HEK293T (cell line): ENCODE data around the gene UGDH.

ENCODE experiments used
- ARNT ChIP-seq: fragments of 450-650 bp; IDR thresholded peaks from 2 replicates; pipeline ENCODE4 v1.6.1; 2017; ENCODE audit warnings: mild to moderate bottlenecking
- FOXA1 ChIP-seq: fragments of 450-650 bp; IDR thresholded peaks from 2 replicates; pipeline ENCODE4 v1.6.1; 2016; ENCODE audit warnings: mild to moderate bottlenecking
- FOXM1 ChIP-seq: fragments of 450-650 bp; IDR thresholded peaks from 2 replicates; pipeline ENCODE4 v1.6.1; 2017; ENCODE audit warnings: mild to moderate bottlenecking, borderline replicate concordance
- HDGF ChIP-seq: fragments of 450-650 bp; IDR thresholded peaks from 2 replicates; pipeline ENCODE4 v1.6.1; 2017; ENCODE audit warnings: antibody characterized with exemption, borderline replicate concordance
- SP1 ChIP-seq: fragments of 450-650 bp; IDR thresholded peaks from 2 replicates; pipeline ENCODE4 v1.6.1; 2017
- SUZ12 ChIP-seq: fragments of 450-650 bp; IDR thresholded peaks from 2 replicates; pipeline ENCODE4 v1.6.1; 2016; ENCODE audit warnings: mild to moderate bottlenecking
- TARDBP ChIP-seq: fragments of 450-650 bp; IDR thresholded peaks from 2 replicates; pipeline ENCODE4 v1.6.1; 2016

GRCh38 chr4:39480251-39480650, 47.0 kb downstream of the UGDH start:
- no peak for TF ChIP-seq TARDBP
- TF ChIP-seq FOXA1: no peak
- no peak for TF ChIP-seq SP1
- TF ChIP-seq HDGF: no peak
- TF ChIP-seq FOXM1: no peak
- no peak for TF ChIP-seq SUZ12
- no peak for TF ChIP-seq ARNT
